ENCODE measurements around the gene RBM4.
"Not testable (repeated sequence)": the region's sequence is repeated elsewhere in the genome, so short reads cannot be mapped to it uniquely, and the experiment has no call there.

RBM4 gene

GRCh38 chr11:66638177-66639065 lies at the start of gene RBM4:
Gene RBM4, plus strand, starts transcription at chr11:66638703. Its CDS starts 1,009 bp downstream, at chr11:66639712.
- DNase-seq (ENCODE audit: low read depth): peak; percentile 96

- DNase-seq (ENCODE audit: low read depth): not testable (repeated sequence)
Measured at GRCh38 chr11:66589315-66589714, 49.2 kb upstream of the RBM4 start.

- DNase-seq (ENCODE audit: low read depth): no peak
Measured at GRCh38 chr11:66589996-66590675, 48.4 kb upstream of the RBM4 start.

- DNase-seq (ENCODE audit: low read depth): no peak
Measured at GRCh38 chr11:66591175-66591574, 47.3 kb upstream of the RBM4 start.

GRCh38 chr11:66592457-66593302 lies 45.8 kb upstream of the RBM4 start, which contains the start of the genes CCDC87 and CCS:
Gene CCDC87, minus strand, starts transcription at chr11:66593063. Its CDS starts 48 bp downstream, at chr11:66593015.
Gene CCS, plus strand, starts transcription at chr11:66593185. Its CDS starts 77 bp downstream, at chr11:66593262.
- DNase-seq (ENCODE audit: low read depth): peak; percentile 97

- no peak for DNase-seq (ENCODE audit: low read depth)
Measured at GRCh38 chr11:66593303-66593635, 45.2 kb upstream of the RBM4 start.

GRCh38 chr11:66593650-66594049 lies 44.9 kb upstream of the RBM4 start:
- no peak for DNase-seq (ENCODE audit: low read depth)

GRCh38 chr11:66595245-66595904 lies 43.1 kb upstream of the RBM4 start:
- DNase-seq (ENCODE audit: low read depth): no peak

- DNase-seq (ENCODE audit: low read depth): no peak
Measured at GRCh38 chr11:66598993-66599392, 39.5 kb upstream of the RBM4 start.

GRCh38 chr11:66600219-66600618 lies 38.3 kb upstream of the RBM4 start:
- no peak for DNase-seq (ENCODE audit: low read depth)

GRCh38 chr11:66600631-66601233 lies 37.8 kb upstream of the RBM4 start:
- no peak for DNase-seq (ENCODE audit: low read depth)

GRCh38 chr11:66603072-66603471 lies 35.4 kb upstream of the RBM4 start:
- no peak for DNase-seq (ENCODE audit: low read depth)

GRCh38 chr11:66604155-66604554 lies 34.3 kb upstream of the RBM4 start:
- DNase-seq (ENCODE audit: low read depth): no peak

GRCh38 chr11:66606608-66607007 lies 31.9 kb upstream of the RBM4 start:
- DNase-seq (ENCODE audit: low read depth): not testable (repeated sequence)

GRCh38 chr11:66607126-66607834 lies 31.2 kb upstream of the RBM4 start:
- no peak for DNase-seq (ENCODE audit: low read depth)

GRCh38 chr11:66609721-66610617 lies 28.5 kb upstream of the RBM4 start:
- DNase-seq (ENCODE audit: low read depth): no peak

GRCh38 chr11:66612458-66612857 lies 26.0 kb upstream of the RBM4 start:
- DNase-seq (ENCODE audit: low read depth): no peak

- no peak for DNase-seq (ENCODE audit: low read depth)
Measured at GRCh38 chr11:66614073-66614472, 24.4 kb upstream of the RBM4 start.

- DNase-seq (ENCODE audit: low read depth): peak; percentile 98
Measured at GRCh38 chr11:66616379-66617154, 21.9 kb upstream of the RBM4 start, which contains the start of gene RBM14. Gene RBM14, plus strand, starts transcription at chr11:66616630. Its CDS starts 91 bp downstream, at chr11:66616721.

Data from activated T-cell treated with anti-CD3 and anti-CD28 coated beads for 24 hours (primary cell).